Testis (tissue), 2 donors: ENCODE measurements around the gene NDUFA8.

Source experiments
- POLR2A ChIP-seq: fragments of 450-650 bp; IDR thresholded peaks from one replicate; pipeline ENCODE4 v1.6.1; 2017; ENCODE audit warnings: antibody characterized with exemption, mild to moderate bottlenecking, moderate library complexity
- TF ChIP-seq, protein P1 (sequence below), 3 experiments: fragments of 450-650 bp in 2 of 3; fragments of 200-600 bp in 1 of 3; sonication (generic) in 1 of 3; IDR thresholded peaks; one replicate each; pipeline ENCODE4 v1.5.1; 2016 to 2019; ENCODE audit warnings: antibody characterized with exemption in 3 of 3, mild to moderate bottlenecking in 2 of 3, moderate library complexity in 1 of 3

DNA sequence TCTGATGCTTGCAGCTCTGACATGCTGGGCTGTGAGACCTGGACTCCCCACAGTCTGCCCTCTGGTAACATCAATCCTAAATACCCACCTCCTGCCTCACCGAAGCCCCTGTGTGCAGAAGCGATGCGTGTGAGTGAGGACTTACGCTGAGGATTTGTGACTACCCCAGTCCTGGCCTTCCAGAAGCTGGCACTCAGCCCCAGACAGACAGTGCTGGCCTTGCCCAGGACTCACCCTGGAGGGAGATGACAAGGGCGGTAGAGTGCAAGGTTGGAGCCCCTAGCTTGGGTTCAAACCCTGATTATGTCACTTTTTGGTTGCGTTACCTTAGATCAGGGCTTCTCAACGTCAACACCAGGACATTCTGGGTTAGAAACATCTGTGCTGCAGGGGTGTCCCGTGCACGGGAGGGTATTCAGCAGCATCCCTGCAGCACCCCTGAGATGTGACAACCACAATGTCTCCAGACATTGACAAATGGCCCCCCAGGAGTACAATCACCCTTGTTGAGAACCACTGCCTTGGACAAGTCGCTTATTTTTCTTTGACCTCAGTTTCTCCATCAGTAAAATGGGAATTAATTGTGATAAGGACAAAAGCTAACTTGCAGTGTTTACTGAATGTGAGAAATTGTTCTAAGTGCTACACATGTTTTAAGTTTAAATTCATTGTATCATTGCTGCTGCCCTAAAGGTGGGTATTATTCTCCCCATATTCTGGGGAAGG, 43.0 kb downstream of the NDUFA8 start:
- TF ChIP-seq, protein P1, sequence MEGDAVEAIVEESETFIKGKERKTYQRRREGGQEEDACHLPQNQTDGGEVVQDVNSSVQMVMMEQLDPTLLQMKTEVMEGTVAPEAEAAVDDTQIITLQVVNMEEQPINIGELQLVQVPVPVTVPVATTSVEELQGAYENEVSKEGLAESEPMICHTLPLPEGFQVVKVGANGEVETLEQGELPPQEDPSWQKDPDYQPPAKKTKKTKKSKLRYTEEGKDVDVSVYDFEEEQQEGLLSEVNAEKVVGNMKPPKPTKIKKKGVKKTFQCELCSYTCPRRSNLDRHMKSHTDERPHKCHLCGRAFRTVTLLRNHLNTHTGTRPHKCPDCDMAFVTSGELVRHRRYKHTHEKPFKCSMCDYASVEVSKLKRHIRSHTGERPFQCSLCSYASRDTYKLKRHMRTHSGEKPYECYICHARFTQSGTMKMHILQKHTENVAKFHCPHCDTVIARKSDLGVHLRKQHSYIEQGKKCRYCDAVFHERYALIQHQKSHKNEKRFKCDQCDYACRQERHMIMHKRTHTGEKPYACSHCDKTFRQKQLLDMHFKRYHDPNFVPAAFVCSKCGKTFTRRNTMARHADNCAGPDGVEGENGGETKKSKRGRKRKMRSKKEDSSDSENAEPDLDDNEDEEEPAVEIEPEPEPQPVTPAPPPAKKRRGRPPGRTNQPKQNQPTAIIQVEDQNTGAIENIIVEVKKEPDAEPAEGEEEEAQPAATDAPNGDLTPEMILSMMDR (IDR thresholded peaks at IDR 0.05): no peak
- no peak for TF ChIP-seq POLR2A
